Measurements from ENCODE around the gene PGLYRP4.

GRCh38 chr1:153386500-153386901 is 37.9 kb upstream of the PGLYRP4 start:
- TF ChIP-seq, protein P1, sequence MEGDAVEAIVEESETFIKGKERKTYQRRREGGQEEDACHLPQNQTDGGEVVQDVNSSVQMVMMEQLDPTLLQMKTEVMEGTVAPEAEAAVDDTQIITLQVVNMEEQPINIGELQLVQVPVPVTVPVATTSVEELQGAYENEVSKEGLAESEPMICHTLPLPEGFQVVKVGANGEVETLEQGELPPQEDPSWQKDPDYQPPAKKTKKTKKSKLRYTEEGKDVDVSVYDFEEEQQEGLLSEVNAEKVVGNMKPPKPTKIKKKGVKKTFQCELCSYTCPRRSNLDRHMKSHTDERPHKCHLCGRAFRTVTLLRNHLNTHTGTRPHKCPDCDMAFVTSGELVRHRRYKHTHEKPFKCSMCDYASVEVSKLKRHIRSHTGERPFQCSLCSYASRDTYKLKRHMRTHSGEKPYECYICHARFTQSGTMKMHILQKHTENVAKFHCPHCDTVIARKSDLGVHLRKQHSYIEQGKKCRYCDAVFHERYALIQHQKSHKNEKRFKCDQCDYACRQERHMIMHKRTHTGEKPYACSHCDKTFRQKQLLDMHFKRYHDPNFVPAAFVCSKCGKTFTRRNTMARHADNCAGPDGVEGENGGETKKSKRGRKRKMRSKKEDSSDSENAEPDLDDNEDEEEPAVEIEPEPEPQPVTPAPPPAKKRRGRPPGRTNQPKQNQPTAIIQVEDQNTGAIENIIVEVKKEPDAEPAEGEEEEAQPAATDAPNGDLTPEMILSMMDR (conservative IDR thresholded peaks at IDR 0.05; ENCODE audit: low read depth, low read length): no peak
- TF ChIP-seq USF2 (IDR thresholded peaks at IDR 0.05; ENCODE audit: low read depth, low read length): no peak
- TF ChIP-seq MAFK (IDR thresholded peaks at IDR 0.05; ENCODE audit: low read depth, low read length): no peak
- TF ChIP-seq RFX5 (IDR thresholded peaks at IDR 0.05; ENCODE audit: low read depth, low read length): no peak
